ENCODE data around the gene DYTN.

The DYTN gene

DNA sequence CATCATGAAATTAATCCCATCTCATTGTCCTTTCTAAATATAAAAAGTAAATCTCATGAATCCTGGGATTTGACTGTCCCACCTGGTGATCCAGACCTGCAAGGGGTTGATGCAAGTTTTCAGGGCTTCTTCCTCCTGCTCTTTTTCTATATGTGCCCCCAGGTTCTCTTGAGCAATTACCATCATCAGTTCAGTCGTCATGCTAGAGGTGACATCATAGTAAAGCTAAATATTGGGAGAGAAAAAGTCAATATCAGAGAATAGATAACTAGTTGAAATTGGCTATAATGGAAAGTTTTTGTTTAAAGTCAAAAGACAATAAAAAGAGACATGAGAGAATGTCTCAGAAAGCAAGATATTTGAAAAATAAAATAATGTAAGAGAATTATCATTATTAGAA, 38.6 kb upstream of the DYTN start:
- TF ChIP-seq FOXP2 (optimal IDR thresholded peaks at IDR 0.05; ENCODE audit: borderline replicate concordance, extremely low read depth, extremely low read length, insufficient read depth) (no peak), TAF1 (IDR thresholded peaks at IDR 0.05; ENCODE audit: borderline replicate concordance, insufficient read depth, low read length) (no peak)
- TF ChIP-seq, protein P1, sequence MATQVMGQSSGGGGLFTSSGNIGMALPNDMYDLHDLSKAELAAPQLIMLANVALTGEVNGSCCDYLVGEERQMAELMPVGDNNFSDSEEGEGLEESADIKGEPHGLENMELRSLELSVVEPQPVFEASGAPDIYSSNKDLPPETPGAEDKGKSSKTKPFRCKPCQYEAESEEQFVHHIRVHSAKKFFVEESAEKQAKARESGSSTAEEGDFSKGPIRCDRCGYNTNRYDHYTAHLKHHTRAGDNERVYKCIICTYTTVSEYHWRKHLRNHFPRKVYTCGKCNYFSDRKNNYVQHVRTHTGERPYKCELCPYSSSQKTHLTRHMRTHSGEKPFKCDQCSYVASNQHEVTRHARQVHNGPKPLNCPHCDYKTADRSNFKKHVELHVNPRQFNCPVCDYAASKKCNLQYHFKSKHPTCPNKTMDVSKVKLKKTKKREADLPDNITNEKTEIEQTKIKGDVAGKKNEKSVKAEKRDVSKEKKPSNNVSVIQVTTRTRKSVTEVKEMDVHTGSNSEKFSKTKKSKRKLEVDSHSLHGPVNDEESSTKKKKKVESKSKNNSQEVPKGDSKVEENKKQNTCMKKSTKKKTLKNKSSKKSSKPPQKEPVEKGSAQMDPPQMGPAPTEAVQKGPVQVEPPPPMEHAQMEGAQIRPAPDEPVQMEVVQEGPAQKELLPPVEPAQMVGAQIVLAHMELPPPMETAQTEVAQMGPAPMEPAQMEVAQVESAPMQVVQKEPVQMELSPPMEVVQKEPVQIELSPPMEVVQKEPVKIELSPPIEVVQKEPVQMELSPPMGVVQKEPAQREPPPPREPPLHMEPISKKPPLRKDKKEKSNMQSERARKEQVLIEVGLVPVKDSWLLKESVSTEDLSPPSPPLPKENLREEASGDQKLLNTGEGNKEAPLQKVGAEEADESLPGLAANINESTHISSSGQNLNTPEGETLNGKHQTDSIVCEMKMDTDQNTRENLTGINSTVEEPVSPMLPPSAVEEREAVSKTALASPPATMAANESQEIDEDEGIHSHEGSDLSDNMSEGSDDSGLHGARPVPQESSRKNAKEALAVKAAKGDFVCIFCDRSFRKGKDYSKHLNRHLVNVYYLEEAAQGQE (IDR thresholded peaks at IDR 0.05; ENCODE audit: insufficient read depth in 1 of 2, low read depth in 2 of 2, low read length in 2 of 2) = no peak

DNA sequence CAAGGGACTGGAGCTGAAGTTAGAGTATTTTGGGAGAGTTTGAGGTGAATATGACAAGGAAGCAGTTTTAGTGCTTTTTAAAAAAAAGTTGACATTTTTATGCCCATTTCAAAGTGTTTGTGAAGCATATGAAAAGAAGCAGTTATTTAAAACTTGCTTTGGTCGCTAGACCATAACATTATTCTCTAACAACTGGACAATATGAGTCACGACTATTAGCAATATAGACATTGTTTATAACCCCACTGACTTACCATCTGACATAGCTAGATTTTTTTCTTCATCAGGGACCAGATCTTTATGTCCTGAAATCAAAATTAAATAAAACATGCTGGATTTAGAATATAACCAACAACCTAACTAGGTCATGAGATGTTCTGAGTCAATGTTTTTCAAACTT, 22.6 kb upstream of the DYTN start:
- TF ChIP-seq TAF1 (IDR thresholded peaks at IDR 0.05; ENCODE audit: borderline replicate concordance, insufficient read depth, low read length) = no peak
- no peak for TF ChIP-seq FOXP2 (optimal IDR thresholded peaks at IDR 0.05; ENCODE audit: borderline replicate concordance, extremely low read depth, extremely low read length, insufficient read depth)
- TF ChIP-seq SIN3A (IDR thresholded peaks at IDR 0.05; ENCODE audit: borderline replicate concordance, insufficient read depth, low read length) = no peak
- TF ChIP-seq, protein P1 (IDR thresholded peaks at IDR 0.05; ENCODE audit: insufficient read depth in 1 of 2, low read depth in 2 of 2, low read length in 2 of 2) = no peak
- TF ChIP-seq POLR2AphosphoS5 (IDR thresholded peaks at IDR 0.05; ENCODE audit: low read depth, low read length) = no peak

DNA sequence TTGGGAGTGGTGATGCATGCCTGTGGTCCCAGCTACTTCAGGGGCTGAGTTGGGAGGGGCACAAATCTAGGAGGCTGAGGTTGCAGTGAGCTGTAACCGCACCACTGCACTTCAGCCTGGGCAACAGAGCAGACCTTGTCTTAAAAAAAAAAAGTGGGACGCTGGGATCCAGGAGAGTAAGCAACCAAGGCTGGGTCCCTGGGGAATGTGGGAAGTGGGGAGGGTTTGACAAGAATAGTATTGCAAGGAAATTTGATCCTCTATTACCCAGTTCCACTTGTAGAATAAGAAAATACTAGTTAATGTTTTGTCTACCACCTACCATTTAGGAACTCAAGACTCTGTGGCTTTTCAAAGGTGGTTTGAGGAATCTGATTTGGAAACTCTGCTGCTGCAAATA, 21.1 kb upstream of the DYTN start:
- TF ChIP-seq, protein P1 (IDR thresholded peaks at IDR 0.05; ENCODE audit: insufficient read depth in 1 of 2, low read depth in 2 of 2, low read length in 2 of 2) = no peak
- TF ChIP-seq TAF1 (IDR thresholded peaks at IDR 0.05; ENCODE audit: borderline replicate concordance, insufficient read depth, low read length) (no peak), SIN3A (IDR thresholded peaks at IDR 0.05; ENCODE audit: borderline replicate concordance, insufficient read depth, low read length) (no peak), POLR2AphosphoS5 (IDR thresholded peaks at IDR 0.05; ENCODE audit: low read depth, low read length) (no peak), FOXP2 (optimal IDR thresholded peaks at IDR 0.05; ENCODE audit: borderline replicate concordance, extremely low read depth, extremely low read length, insufficient read depth) (no peak)

DNA sequence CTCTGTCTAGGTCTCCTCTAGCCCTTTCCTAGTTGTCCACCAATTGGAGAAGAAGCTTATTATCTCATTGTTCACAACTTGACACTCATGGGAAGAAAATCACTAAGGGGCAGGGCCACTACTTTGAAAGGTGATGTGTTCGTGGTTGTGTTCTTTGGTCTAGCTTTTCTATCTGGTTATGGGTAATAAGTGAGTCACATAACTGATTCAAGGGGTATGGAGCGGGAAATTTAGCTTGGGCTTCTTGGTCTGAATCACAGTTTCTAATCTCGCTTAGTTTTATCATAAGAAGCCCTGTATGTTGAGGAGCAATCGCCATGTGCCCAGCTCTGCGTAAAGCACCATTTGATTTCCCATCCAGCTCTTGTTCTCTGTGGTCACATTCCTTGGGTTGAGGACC, 18.7 kb upstream of the DYTN start:
- TF ChIP-seq TAF1 (IDR thresholded peaks at IDR 0.05; ENCODE audit: borderline replicate concordance, insufficient read depth, low read length) = no peak
- TF ChIP-seq, protein P1 (IDR thresholded peaks at IDR 0.05; ENCODE audit: insufficient read depth in 1 of 2, low read depth in 2 of 2, low read length in 2 of 2) = no peak
- no peak for TF ChIP-seq POLR2AphosphoS5 (IDR thresholded peaks at IDR 0.05; ENCODE audit: low read depth, low read length)
- TF ChIP-seq FOXP2 (optimal IDR thresholded peaks at IDR 0.05; ENCODE audit: borderline replicate concordance, extremely low read depth, extremely low read length, insufficient read depth) = no peak
- TF ChIP-seq SIN3A (IDR thresholded peaks at IDR 0.05; ENCODE audit: borderline replicate concordance, insufficient read depth, low read length) = no peak

DNA sequence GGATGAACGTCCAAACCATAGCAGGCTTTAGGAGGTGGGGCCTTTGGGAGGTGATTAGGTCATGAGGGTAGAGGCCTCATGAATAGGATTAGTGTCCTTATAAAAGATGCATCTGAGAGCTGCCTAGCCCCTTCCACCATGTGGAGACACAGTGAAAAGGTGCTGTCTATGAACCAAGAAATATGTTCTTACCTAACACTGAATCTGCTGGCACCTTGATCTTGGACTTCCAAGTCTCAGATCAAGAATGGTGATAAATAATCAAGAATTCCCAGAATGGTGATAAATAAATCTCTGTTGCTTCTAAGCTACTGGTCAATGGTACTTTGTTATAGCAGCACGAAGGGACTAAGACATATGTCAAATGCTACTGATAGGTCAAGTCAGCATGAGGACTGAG, 15.1 kb upstream of the DYTN start:
- TF ChIP-seq POLR2AphosphoS5 (IDR thresholded peaks at IDR 0.05; ENCODE audit: low read depth, low read length) = no peak

Data from PFSK-1 (cell line).